ENCODE measurements around the gene CARMIL1.
"Not testable (repeated sequence)": the region's sequence is repeated elsewhere in the genome, so short reads cannot be mapped to it uniquely, and the experiment has no call there.

The CARMIL1 gene

GRCh38 chr6:25444521-25444920 lies 165.3 kb downstream of the CARMIL1 start:
- H3K9ac ChIP-seq (ENCODE audit: low read depth in 1 of 2, low read length in 2 of 2); H3K9me3 ChIP-seq (ENCODE audit: control insufficient read depth in 2 of 2, low read length in 2 of 2); H3K36me3 ChIP-seq (ENCODE audit: control insufficient read depth in 2 of 2, insufficient read depth in 2 of 2, low read length in 2 of 2); H3K4me1 ChIP-seq (ENCODE audit: control insufficient read depth in 2 of 2, insufficient read depth in 2 of 2, low read length in 2 of 2); H3K27ac ChIP-seq (ENCODE audit: low read depth in 2 of 2, low read length in 2 of 2); H3K27me3 ChIP-seq (ENCODE audit: control insufficient read depth in 2 of 2, insufficient read depth in 2 of 2, low read length in 2 of 2); H3K4me3 ChIP-seq (ENCODE audit: low read length in 2 of 2): not testable (repeated sequence)

- H3K9ac ChIP-seq (ENCODE audit: low read depth in 1 of 2, low read length in 2 of 2) = no peak overlapping the region
- no peaks in the 10 kb centered on the region for H3K9me3 ChIP-seq (ENCODE audit: control insufficient read depth in 2 of 2, low read length in 2 of 2)
- no peaks in the 10 kb centered on the region for H3K4me1 ChIP-seq (ENCODE audit: control insufficient read depth in 2 of 2, insufficient read depth in 2 of 2, low read length in 2 of 2)
- no peaks in the 10 kb centered on the region for H3K27me3 ChIP-seq (ENCODE audit: control insufficient read depth in 2 of 2, insufficient read depth in 2 of 2, low read length in 2 of 2)
- peaks cover 0 to 2% of the 10 kb centered on the region in 2 donors for H3K36me3 ChIP-seq (ENCODE audit: control insufficient read depth in 2 of 2, insufficient read depth in 2 of 2, low read length in 2 of 2)
- H3K27ac ChIP-seq (ENCODE audit: low read depth in 2 of 2, low read length in 2 of 2) = no peak overlapping the region
- no peak overlapping the region for H3K4me3 ChIP-seq (ENCODE audit: low read length in 2 of 2)
These were observed 167.8 kb downstream of the CARMIL1 start for GRCh38 chr6:25446830-25447569.

DNA sequence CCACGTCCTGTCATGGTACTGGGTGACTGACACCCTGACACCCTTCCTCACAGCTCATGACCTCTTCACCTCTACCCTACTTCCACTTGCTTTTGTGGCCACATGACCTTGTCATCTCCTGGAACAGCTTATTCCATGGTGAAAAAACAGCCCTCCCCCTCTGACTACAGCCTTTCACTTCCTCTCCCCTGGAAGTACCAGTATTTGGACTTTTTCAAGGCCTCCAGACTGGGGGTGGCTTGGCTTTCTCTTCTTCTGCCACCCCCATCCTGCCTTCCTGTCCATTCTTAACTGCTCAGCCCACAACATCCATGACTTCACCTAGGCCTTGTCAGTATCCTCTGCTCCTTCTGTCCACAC lies 168.4 kb downstream of the CARMIL1 start:
- Histone ChIP-seq H3K9me3 (ENCODE audit: control insufficient read depth in 2 of 2, low read length in 2 of 2) (no peaks in the 10 kb centered on the region), H3K27me3 (ENCODE audit: control insufficient read depth in 2 of 2, insufficient read depth in 2 of 2, low read length in 2 of 2) (no peaks in the 10 kb centered on the region), H3K4me3 (ENCODE audit: low read length in 2 of 2) (no peak overlapping the region), H3K27ac (ENCODE audit: low read depth in 2 of 2, low read length in 2 of 2) (no peak overlapping the region), H3K4me1 (ENCODE audit: control insufficient read depth in 2 of 2, insufficient read depth in 2 of 2, low read length in 2 of 2) (no peaks in the 10 kb centered on the region), H3K9ac (ENCODE audit: low read depth in 1 of 2, low read length in 2 of 2) (no peak overlapping the region), H3K36me3 (ENCODE audit: control insufficient read depth in 2 of 2, insufficient read depth in 2 of 2, low read length in 2 of 2) (peaks cover 0 to 2% of the 10 kb centered on the region in 2 donors)

DNA sequence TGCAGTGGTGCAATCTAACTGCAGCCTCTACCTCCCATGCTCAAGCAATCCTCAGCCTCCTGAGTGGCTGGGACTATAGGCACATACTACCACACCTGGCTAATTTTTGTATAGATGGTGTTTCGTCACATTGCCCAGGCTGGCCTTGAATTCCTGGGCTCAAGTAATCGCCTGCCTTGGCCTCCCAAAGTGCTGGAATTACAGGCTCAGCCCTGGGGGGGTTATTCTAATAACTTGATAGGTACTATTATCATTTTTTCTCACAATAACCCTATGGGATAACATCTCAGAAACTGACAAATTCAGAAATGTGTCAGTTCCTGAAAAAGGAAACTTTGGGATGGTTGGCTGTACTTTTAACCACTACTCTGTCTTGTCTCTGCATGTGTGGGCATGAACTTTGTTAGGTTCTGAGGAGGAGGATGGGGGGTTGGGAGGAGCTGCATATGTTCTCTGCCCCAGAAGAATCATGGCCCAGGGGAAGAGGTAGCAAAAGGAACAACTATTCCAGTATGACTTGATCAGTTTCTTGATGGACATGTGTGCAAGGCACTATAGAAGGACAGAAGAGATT lies 169.9 kb downstream of the CARMIL1 start:
- Histone ChIP-seq H3K9ac (ENCODE audit: low read depth in 1 of 2, low read length in 2 of 2) (no peak overlapping the region), H3K4me3 (ENCODE audit: low read length in 2 of 2) (no peak overlapping the region), H3K36me3 (ENCODE audit: control insufficient read depth in 2 of 2, insufficient read depth in 2 of 2, low read length in 2 of 2) (peaks cover 0 to 2% of the 10 kb centered on the region in 2 donors), H3K9me3 (ENCODE audit: control insufficient read depth in 2 of 2, low read length in 2 of 2) (no peaks in the 10 kb centered on the region), H3K27me3 (ENCODE audit: control insufficient read depth in 2 of 2, insufficient read depth in 2 of 2, low read length in 2 of 2) (no peaks in the 10 kb centered on the region), H3K27ac (ENCODE audit: low read depth in 2 of 2, low read length in 2 of 2) (no peak overlapping the region), H3K4me1 (ENCODE audit: control insufficient read depth in 2 of 2, insufficient read depth in 2 of 2, low read length in 2 of 2) (no peaks in the 10 kb centered on the region)

DNA sequence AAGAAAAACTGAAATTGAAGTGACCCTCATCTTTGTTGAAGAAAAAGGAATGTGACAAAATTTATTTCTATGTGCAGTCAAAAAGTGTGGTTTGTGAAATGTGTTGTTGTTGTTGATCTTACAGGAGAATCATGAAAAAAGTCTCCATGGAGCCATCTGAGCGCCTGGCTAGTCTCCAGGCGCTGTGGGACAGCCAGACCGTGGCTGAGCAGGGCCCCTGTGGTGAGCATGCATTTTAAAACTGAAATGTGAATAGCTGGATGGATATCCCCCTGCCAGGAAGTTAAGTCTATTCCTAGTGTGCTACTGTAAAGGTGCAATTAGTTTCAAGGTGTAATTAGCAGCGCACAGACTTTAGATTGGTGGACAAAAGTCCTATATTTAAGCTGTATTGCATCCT lies 170.6 kb downstream of the CARMIL1 start:
- peaks cover 0 to 2% of the 10 kb centered on the region in 2 donors for H3K36me3 ChIP-seq (ENCODE audit: control insufficient read depth in 2 of 2, insufficient read depth in 2 of 2, low read length in 2 of 2)
- H3K27me3 ChIP-seq (ENCODE audit: control insufficient read depth in 2 of 2, insufficient read depth in 2 of 2, low read length in 2 of 2) = no peaks in the 10 kb centered on the region
- no peak overlapping the region for H3K4me3 ChIP-seq (ENCODE audit: low read length in 2 of 2)
- H3K9ac ChIP-seq (ENCODE audit: low read depth in 1 of 2, low read length in 2 of 2) = no peak overlapping the region
- no peak overlapping the region for H3K27ac ChIP-seq (ENCODE audit: low read depth in 2 of 2, low read length in 2 of 2)
- H3K9me3 ChIP-seq (ENCODE audit: control insufficient read depth in 2 of 2, low read length in 2 of 2) = no peaks in the 10 kb centered on the region
- no peaks in the 10 kb centered on the region for H3K4me1 ChIP-seq (ENCODE audit: control insufficient read depth in 2 of 2, insufficient read depth in 2 of 2, low read length in 2 of 2)

DNA sequence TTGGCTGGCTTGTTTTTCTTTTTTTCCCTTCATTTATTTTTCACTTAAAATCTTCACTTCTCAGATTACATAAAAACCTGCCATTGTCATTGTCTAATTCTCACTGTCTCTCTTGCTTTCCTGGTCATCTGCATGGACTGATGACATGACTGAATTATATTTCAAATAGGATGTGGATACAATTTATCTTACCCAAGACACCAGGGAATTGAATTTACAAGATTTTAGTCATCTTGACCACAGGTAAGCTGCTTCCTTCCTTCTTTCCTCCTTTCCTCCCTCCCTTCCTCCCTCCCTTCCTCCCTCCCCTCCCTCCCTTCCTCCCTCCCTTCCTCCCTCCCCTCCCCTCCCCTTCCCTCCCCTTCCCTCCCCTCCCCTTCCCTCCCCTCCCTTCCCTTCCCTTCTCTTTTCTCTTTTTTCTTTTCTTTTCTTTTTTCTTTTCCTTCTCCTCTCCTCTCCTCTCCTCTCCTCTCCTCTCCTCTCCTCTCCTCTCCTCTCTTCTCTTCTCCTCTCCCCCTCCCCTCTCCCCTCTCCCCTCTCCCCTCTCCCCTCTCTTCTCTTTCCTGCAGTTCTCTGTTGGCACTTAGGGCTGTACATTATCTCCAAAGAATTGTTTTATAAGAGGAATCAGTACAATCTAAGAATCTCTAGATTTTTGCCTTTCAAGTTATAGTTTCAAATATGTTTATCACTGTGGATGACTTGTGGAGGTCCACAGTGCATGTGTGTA lies 171.5 kb downstream of the CARMIL1 start:
- H3K27ac ChIP-seq (ENCODE audit: low read depth in 2 of 2, low read length in 2 of 2) = no peak overlapping the region
- H3K27me3 ChIP-seq (ENCODE audit: control insufficient read depth in 2 of 2, insufficient read depth in 2 of 2, low read length in 2 of 2) = no peaks in the 10 kb centered on the region

GRCh38 chr6:25452031-25452430 lies 172.9 kb downstream of the CARMIL1 start:
- no peaks in the 10 kb centered on the region for H3K4me1 ChIP-seq (ENCODE audit: control insufficient read depth in 2 of 2, insufficient read depth in 2 of 2, low read length in 2 of 2)
- no peak overlapping the region for H3K9ac ChIP-seq (ENCODE audit: low read depth in 1 of 2, low read length in 2 of 2)
- no peak overlapping the region for H3K27ac ChIP-seq (ENCODE audit: low read depth in 2 of 2, low read length in 2 of 2)
- H3K4me3 ChIP-seq (ENCODE audit: low read length in 2 of 2) = no peak overlapping the region
- H3K27me3 ChIP-seq (ENCODE audit: control insufficient read depth in 2 of 2, insufficient read depth in 2 of 2, low read length in 2 of 2) = no peaks in the 10 kb centered on the region
- H3K36me3 ChIP-seq (ENCODE audit: control insufficient read depth in 2 of 2, insufficient read depth in 2 of 2, low read length in 2 of 2) = peaks cover 0 to 2% of the 10 kb centered on the region in 2 donors
- H3K9me3 ChIP-seq (ENCODE audit: control insufficient read depth in 2 of 2, low read length in 2 of 2) = no peaks in the 10 kb centered on the region

More for the DNA sequence above, 171.5 kb downstream of the CARMIL1 start:
- Histone ChIP-seq H3K36me3 (ENCODE audit: control insufficient read depth in 2 of 2, insufficient read depth in 2 of 2, low read length in 2 of 2) (peaks cover 0 to 2% of the 10 kb centered on the region in 2 donors), H3K4me3 (ENCODE audit: low read length in 2 of 2) (peak overlapping the region in 1 of 2 donors; percentile 20), H3K9me3 (ENCODE audit: control insufficient read depth in 2 of 2, low read length in 2 of 2) (no peaks in the 10 kb centered on the region), H3K4me1 (ENCODE audit: control insufficient read depth in 2 of 2, insufficient read depth in 2 of 2, low read length in 2 of 2) (no peaks in the 10 kb centered on the region), H3K9ac (ENCODE audit: low read depth in 1 of 2, low read length in 2 of 2) (no peak overlapping the region)

DNA sequence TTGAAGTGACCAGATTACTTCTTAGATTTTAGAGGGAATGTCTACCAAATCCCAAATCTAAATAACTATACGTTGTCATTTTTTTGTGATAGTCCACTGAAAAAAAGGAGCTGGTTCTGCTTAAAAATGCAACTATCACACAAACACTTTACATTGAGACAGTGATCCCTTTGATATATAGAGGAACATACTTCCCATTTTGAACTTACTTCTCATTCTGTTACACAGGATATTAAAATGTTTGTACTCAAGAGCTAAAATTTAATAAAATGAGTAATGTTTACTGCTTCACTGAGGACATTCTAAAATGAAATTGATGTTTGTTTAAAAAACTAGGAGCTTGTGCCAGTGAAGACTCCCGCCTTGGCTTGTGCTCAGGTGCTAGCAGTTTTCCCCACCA lies 174.1 kb downstream of the CARMIL1 start:
- no peaks in the 10 kb centered on the region for H3K9me3 ChIP-seq (ENCODE audit: control insufficient read depth in 2 of 2, low read length in 2 of 2)
- no peaks in the 10 kb centered on the region for H3K4me1 ChIP-seq (ENCODE audit: control insufficient read depth in 2 of 2, insufficient read depth in 2 of 2, low read length in 2 of 2)
- no peaks in the 10 kb centered on the region for H3K27me3 ChIP-seq (ENCODE audit: control insufficient read depth in 2 of 2, insufficient read depth in 2 of 2, low read length in 2 of 2)
- no peak overlapping the region for H3K4me3 ChIP-seq (ENCODE audit: low read length in 2 of 2)
- peaks cover 0 to 2% of the 10 kb centered on the region in 2 donors for H3K36me3 ChIP-seq (ENCODE audit: control insufficient read depth in 2 of 2, insufficient read depth in 2 of 2, low read length in 2 of 2)
- H3K27ac ChIP-seq (ENCODE audit: low read depth in 2 of 2, low read length in 2 of 2) = no peak overlapping the region
- H3K9ac ChIP-seq (ENCODE audit: low read depth in 1 of 2, low read length in 2 of 2) = no peak overlapping the region

DNA sequence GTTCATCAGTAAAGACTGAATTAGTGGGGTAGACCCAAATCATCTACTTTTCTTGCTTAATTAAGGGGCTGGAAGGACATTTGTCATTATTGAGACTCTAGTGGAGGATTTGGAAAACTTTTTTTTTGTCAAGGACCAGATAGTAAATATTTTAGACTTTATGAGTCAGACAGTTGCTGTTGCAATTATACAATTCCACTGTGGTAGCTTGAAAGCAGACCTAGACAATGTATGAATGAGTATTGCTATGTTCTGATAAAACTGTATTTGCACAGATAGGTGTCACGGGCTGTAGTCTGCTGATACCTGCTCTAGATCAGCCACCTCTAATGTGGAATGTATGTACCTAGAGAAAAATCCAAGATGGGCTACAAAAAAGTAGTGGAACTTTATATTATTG lies 175.0 kb downstream of the CARMIL1 start:
- Histone ChIP-seq H3K9me3 (ENCODE audit: control insufficient read depth in 2 of 2, low read length in 2 of 2) (no peaks in the 10 kb centered on the region), H3K4me3 (ENCODE audit: low read length in 2 of 2) (no peak overlapping the region), H3K36me3 (ENCODE audit: control insufficient read depth in 2 of 2, insufficient read depth in 2 of 2, low read length in 2 of 2) (peaks cover 0 to 2% of the 10 kb centered on the region in 2 donors)

DNA sequence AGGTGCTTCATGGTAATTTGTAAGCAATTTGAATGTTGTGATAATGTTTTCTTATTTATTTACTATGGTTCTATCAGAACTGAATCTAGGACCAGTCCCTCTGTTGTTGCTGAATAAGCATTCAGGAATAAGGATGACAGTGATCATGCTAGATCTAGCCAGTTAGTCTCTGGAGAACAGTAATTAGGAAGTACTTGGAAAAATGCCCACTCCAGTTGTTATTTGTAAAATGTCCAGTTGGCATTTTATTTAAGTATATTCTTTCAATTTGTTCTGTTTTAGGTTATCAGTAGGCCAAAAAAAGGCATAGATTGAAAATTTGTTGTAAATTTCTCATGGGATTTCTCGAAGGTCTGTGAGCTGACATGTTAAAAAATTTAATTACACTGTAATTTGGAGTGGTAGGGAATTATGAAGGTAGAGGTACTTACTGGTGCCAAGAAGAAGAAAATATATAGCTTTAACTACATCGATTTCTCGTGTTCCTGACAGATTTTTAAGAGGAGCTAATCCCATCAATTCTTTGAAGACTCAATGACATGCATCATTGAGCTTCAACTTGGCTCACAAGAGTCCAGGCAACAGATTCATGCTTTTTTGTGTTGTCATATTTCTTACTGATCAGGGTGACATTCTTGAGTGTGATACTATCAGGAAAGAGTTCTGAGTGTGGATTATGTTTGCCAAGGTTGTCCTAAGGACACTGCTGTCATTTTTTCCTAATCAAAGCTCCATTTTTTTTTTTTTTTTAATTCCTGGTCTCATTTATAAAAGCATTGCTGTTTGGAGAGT lies 177.3 kb downstream of the CARMIL1 start:
- no peaks in the 10 kb centered on the region for H3K27me3 ChIP-seq (ENCODE audit: control insufficient read depth in 2 of 2, insufficient read depth in 2 of 2, low read length in 2 of 2)
- H3K36me3 ChIP-seq (ENCODE audit: control insufficient read depth in 2 of 2, insufficient read depth in 2 of 2, low read length in 2 of 2) = no peaks in the 10 kb centered on the region

More for the DNA sequence above, 175.0 kb downstream of the CARMIL1 start:
- Histone ChIP-seq H3K27ac (ENCODE audit: low read depth in 2 of 2, low read length in 2 of 2) (no peak overlapping the region), H3K9ac (ENCODE audit: low read depth in 1 of 2, low read length in 2 of 2) (no peak overlapping the region), H3K4me1 (ENCODE audit: control insufficient read depth in 2 of 2, insufficient read depth in 2 of 2, low read length in 2 of 2) (no peaks in the 10 kb centered on the region), H3K27me3 (ENCODE audit: control insufficient read depth in 2 of 2, insufficient read depth in 2 of 2, low read length in 2 of 2) (no peaks in the 10 kb centered on the region)

More for the DNA sequence above, 177.3 kb downstream of the CARMIL1 start:
- Histone ChIP-seq H3K27ac (ENCODE audit: low read depth in 2 of 2, low read length in 2 of 2) (no peak overlapping the region), H3K4me1 (ENCODE audit: control insufficient read depth in 2 of 2, insufficient read depth in 2 of 2, low read length in 2 of 2) (no peaks in the 10 kb centered on the region), H3K9ac (ENCODE audit: low read depth in 1 of 2, low read length in 2 of 2) (no peak overlapping the region), H3K9me3 (ENCODE audit: control insufficient read depth in 2 of 2, low read length in 2 of 2) (no peaks in the 10 kb centered on the region), H3K4me3 (ENCODE audit: low read length in 2 of 2) (no peak overlapping the region)
